ENCODE measurements around the gene RPS6KA3. TPM values are rescaled to one million over a fixed set of nuclear protein-coding genes. Genes with fewer than 3 reads are reported as not detected.

RPS6KA3 gene
- total RNA-seq: 10 to 100 TPM; 33.2 to 88.1 (median 65.6) TPM
- polyA plus RNA-seq: 10 to 100 TPM in 1 of 3 donors, 1 to 10 TPM in 2; 5.2 to 13.0 (median 7.2) TPM
- long read RNA-seq, donor 1, full-length matches to known transcripts: 1 of 1 reads
- long read RNA-seq, donor 1, partial matches to known transcripts: 0 of 1 reads
- long read RNA-seq, donor 1, other reads (novel, unspliced or antisense): 0 of 1 reads
- long read RNA-seq, donor 2, full-length matches to known transcripts: 4 of 4 reads
- long read RNA-seq, donor 2, partial matches to known transcripts: 0 of 4 reads
- long read RNA-seq, donor 2, other reads (novel, unspliced or antisense): 0 of 4 reads
- long read RNA-seq, donor 3, full-length matches to known transcripts: 2 of 2 reads
- long read RNA-seq, donor 3, partial matches to known transcripts: 0 of 2 reads
- long read RNA-seq, donor 3, other reads (novel, unspliced or antisense): 0 of 2 reads
- long read RNA-seq, donor 4: 0 reads
- long read RNA-seq, donor 5: 0 reads
- long read RNA-seq, donor 6, full-length matches to known transcripts: 6 of 6 reads
- long read RNA-seq, donor 6, partial matches to known transcripts: 0 of 6 reads
- long read RNA-seq, donor 6, other reads (novel, unspliced or antisense): 0 of 6 reads
- long read RNA-seq, donor 7, full-length matches to known transcripts: 2 of 23 reads
- long read RNA-seq, donor 7, partial matches to known transcripts: 21 of 23 reads
- long read RNA-seq, donor 7, other reads (novel, unspliced or antisense): 0 of 23 reads
- long read RNA-seq, donor 8: 0 reads
- long read RNA-seq, donor 9: 0 reads
- long read RNA-seq, donor 10, full-length matches to known transcripts: 2 of 2 reads
- long read RNA-seq, donor 10, partial matches to known transcripts: 0 of 2 reads
- long read RNA-seq, donor 10, other reads (novel, unspliced or antisense): 0 of 2 reads

DNA sequence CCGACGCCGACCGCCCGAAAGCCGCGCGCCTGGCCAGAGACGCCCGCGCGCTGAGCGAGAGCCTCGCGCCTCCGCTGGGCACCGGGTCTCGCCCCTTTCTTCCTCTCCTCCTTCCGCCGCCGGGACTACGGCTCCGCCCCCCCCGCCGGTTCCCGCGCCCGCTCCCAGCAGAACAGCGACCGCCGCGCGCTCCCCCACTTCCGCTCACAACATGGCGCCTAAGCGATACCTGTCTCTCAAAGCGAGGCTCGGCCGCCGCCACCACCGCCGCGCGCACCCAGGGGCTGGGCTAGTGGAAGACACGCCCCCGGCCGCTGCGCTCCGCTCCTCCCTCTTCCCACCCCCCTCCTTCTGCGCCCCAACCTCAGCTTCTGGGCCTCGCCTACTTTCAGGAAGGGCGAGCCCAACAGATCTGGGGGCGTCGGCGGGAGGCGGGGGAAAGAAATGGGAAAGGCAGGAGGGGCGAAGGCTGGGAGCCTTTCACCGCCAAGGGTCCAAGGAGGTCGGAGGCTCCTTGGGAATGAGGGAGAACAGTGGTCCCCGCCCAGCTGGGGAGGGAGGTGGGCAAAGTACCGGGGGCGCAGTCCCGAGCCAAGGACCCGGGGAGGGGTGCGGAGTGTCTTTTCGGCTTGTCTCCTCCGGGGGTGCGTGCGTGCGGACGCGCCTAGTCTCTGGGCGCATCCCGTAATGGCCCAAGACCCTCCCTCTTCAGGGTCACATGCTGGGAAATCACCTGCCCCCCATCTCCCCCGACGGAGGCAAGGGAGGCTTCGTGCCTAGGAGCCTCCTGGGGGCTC is at the start of gene RPS6KA3:
Gene RPS6KA3, minus strand, starts transcription at position 100 of the 797 bp plus-strand sequence. CDS start 277 bp downstream, outside the sequence.
- Histone ChIP-seq H3K4me3 (peak within 1 kb of the TSS; percentile 54 to 72 (median 66)), H3K9me3 (peaks cover 0 to 6% (median 0%) of the 10 kb centered on the region in 4 donors), H3K27ac (peak within 1 kb of the TSS; percentile 80 to 91 (median 87)), H3K4me1 (peaks cover under 1 to 28% (median 4%) of the 10 kb centered on the region in 4 donors), H3K27me3 (peaks cover 0 to 18% (median 0%) of the 10 kb centered on the region in 3 donors), H3K36me3 (no peaks in the 10 kb centered on the region)
- 0 to 31% (median 3%) methylated on average over 4 to 55 of the region's 77 CpGs for WGBS, 5 donors
- intact Hi-C loops (cut with DNase I; ENCODE audit: low total_unique reads): no loop called here
- TF ChIP-seq EP300 (IDR thresholded peaks at IDR 0.05) (no peak), POLR2AphosphoS5 (IDR thresholded peaks at IDR 0.05) (peak; percentile 59 to 82 (median 75)), CTCF (IDR thresholded peaks at IDR 0.05) (no peak)
- DNase-seq: peak; percentile 92 to 97

DNA sequence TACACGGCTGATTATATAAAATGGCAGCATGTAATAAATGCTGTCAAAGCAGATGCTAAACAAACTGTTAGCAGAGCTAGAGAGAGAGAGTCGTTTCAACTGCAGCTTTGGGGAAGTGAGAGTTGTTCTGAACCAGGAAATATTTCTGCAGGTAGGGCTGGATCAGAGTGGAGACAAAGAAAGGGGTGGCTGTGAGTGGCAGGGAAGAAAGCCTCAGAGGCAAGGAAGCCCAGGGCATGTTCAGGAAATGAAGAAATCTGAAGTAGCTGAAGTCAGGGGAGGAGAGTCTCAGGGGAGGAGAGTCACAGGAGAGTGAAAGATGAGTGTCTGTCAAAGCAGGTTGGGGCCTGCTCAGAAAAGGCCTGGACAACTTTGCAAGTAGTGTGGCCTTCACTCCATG is 48.4 kb upstream of the RPS6KA3 start:
- no peak for TF ChIP-seq POLR2AphosphoS5 (IDR thresholded peaks at IDR 0.05)
- TF ChIP-seq POLR2A (IDR thresholded peaks at IDR 0.05): no peak
- TF ChIP-seq CTCF (IDR thresholded peaks at IDR 0.05): no peak
- no peak for TF ChIP-seq EP300 (IDR thresholded peaks at IDR 0.05)
- no peaks in the 10 kb centered on the region for H3K27me3 ChIP-seq
- intact Hi-C loops (cut with DNase I; ENCODE audit: low total_unique reads): no loop called here
- peak in 1 of 2 donors; percentile 32 for DNase-seq
- H3K9me3 ChIP-seq: no peaks in the 10 kb centered on the region
- 39 to 49% (median 48%) methylated on average over 2 of the region's 2 CpGs for WGBS, 5 donors
- H3K36me3 ChIP-seq: no peaks in the 10 kb centered on the region
- H3K4me3 ChIP-seq: no peak overlapping the region
- no peaks in the 10 kb centered on the region for H3K4me1 ChIP-seq
- no peak overlapping the region for H3K27ac ChIP-seq

DNA sequence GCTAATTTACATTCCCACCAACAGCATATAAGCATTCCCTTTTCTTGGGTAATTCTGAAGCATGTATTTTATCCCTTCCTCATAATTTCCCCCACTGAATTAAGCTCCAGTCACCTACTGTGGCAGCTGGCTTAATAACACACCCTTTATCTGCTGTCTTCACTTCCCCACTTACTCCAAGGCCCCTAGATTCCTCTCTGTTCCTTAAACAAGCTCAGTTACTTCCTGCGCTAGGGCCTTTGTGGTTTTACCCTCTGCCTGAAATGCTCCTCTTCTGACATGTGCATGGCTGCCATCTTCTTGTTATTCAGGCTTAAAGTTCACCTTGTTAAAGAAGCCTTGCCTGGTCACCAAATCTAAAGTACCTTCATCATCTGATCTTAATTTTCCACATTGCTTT is 47.2 kb upstream of the RPS6KA3 start:
- Histone ChIP-seq H3K9me3 (no peaks in the 10 kb centered on the region), H3K36me3 (no peaks in the 10 kb centered on the region), H3K4me1 (no peaks in the 10 kb centered on the region), H3K27me3 (no peaks in the 10 kb centered on the region), H3K4me3 (no peak overlapping the region), H3K27ac (no peak overlapping the region)
- 80 to 97% (median 91%) methylated on average over 1 of the region's 1 CpG for WGBS, 5 donors
- intact Hi-C loops (cut with DNase I; ENCODE audit: low total_unique reads): no loop called here
- no peak for TF ChIP-seq CTCF (IDR thresholded peaks at IDR 0.05)
- no peak for TF ChIP-seq EP300 (IDR thresholded peaks at IDR 0.05)
- TF ChIP-seq POLR2AphosphoS5 (IDR thresholded peaks at IDR 0.05): no peak
- TF ChIP-seq POLR2A (IDR thresholded peaks at IDR 0.05): no peak
- DNase-seq: peak in 1 of 2 donors; percentile 9

- no peaks in the 10 kb centered on the region for H3K27me3 ChIP-seq
Measured at GRCh38 chrX:20312018-20312417, 45.3 kb upstream of the RPS6KA3 start.

More at GRCh38 chrX:20312018-20312417, 45.3 kb upstream of the RPS6KA3 start:
- Histone ChIP-seq H3K9me3 (no peaks in the 10 kb centered on the region), H3K4me3 (no peak overlapping the region), H3K27ac (no peak overlapping the region), H3K36me3 (no peaks in the 10 kb centered on the region), H3K4me1 (no peaks in the 10 kb centered on the region)
- TF ChIP-seq POLR2AphosphoS5 (IDR thresholded peaks at IDR 0.05): no peak
- TF ChIP-seq POLR2A (IDR thresholded peaks at IDR 0.05): no peak
- TF ChIP-seq CTCF (IDR thresholded peaks at IDR 0.05): no peak
- TF ChIP-seq EP300 (IDR thresholded peaks at IDR 0.05): no peak
- WGBS, 5 donors: 38 to 94% (median 90%) methylated on average over 1 of the region's 1 CpG
- no peak for DNase-seq
- intact Hi-C loops (cut with DNase I; ENCODE audit: low total_unique reads): no loop called here
